ENCODE measurements around the gene TPCN1.

TPCN1 gene

GRCh38 chr12:113242560-113242959, 21.3 kb downstream of the TPCN1 start:
- DNase-seq, result no peak

DNA sequence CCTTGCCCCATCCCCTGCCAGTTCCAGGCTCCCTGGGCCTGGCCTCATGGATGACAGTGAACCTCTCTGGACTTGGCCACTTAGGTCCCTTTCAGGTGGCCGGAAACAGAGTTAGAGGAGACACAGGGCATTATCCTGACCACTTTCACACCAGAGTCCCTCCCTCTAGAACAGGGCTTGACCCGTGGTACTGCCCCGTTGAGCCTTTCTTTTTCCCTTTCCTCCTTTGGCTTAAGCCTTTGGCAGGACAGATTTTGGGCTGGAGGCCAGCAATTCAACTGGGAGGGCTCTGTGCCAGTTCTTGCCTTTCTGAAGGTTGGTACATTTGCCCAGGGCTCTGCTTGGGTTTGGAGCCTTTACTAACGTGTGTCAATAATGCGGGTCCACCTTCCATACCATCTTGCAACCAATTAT, 22.8 kb downstream of the TPCN1 start:
- DNase-seq, result no peak

GRCh38 chr12:113244478-113244958, 23.3 kb downstream of the TPCN1 start:
- DNase-seq, result no peak

DNA sequence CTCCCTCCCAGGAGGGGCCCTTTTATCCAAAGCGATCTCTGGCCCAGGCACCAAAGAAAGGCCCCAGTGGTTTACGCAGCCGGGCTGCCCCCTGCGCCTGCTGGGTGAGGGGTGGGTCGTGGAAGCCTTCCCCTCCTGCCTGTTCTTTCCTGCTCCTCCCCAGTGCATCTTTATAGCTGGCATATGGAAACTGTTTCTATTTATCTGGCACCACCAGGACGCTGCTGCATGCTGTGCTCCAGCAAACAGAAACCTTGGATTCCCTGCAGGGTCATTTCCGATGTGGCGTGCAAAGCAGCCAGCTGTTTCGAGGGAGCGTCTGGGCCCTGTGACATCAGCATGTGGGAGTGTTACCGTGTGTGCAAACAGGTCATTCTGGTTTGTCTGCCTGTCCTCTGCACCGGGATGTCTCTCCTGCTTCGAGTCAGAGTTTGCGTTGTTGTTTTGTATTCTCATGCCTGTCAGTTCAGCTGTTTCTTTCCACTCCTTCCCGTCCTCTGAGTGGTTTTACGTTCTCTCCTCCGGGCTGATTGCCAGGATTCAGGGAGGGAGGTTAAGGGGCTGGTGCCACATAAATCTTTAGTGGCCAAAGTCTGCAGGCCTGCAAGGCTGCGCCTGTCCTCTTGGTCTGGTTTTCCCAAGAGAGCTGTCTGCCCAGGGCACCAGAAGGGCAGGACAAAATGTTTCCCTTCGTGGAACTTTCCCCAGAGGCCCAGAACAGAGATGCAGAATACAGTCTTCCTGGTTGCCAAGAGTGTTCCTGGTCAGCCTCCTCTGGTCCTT, 24.6 kb downstream of the TPCN1 start:
- no peak for DNase-seq

DNA sequence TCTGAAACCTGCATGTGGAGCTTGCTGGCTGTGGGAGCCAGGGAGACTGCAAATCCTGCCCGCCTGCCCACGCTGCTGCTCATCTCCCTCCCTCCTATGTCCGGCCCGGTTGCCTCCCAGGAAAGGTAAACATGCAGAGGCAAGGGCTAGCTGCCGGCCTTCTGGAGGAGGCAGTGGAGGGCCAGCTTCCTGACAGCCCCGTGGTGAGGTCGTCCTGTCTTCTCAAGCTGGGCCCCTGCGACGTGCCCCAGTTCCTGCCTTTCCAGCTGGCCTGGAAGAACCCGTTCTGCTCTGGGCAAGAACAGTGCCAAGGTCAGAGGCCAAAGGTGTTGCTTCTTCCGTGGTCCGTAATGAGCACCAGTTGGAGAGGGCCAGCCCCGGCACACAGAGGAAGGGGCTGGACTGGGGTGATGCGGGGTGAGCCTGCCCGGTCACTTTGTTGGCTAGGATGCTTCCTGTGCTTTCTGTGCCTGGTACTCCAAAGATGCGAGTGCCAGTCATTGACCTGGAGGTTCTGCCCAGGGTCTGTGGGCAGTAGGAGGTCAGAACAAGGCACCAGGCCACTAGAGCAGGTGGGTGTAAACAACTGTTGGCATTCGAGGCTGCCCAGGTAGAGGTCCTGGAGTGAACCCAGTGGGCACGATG, 25.3 kb downstream of the TPCN1 start:
- DNase-seq, result no peak

GRCh38 chr12:113247123-113248050, 26.1 kb downstream of the TPCN1 start:
- no peak for DNase-seq

DNA sequence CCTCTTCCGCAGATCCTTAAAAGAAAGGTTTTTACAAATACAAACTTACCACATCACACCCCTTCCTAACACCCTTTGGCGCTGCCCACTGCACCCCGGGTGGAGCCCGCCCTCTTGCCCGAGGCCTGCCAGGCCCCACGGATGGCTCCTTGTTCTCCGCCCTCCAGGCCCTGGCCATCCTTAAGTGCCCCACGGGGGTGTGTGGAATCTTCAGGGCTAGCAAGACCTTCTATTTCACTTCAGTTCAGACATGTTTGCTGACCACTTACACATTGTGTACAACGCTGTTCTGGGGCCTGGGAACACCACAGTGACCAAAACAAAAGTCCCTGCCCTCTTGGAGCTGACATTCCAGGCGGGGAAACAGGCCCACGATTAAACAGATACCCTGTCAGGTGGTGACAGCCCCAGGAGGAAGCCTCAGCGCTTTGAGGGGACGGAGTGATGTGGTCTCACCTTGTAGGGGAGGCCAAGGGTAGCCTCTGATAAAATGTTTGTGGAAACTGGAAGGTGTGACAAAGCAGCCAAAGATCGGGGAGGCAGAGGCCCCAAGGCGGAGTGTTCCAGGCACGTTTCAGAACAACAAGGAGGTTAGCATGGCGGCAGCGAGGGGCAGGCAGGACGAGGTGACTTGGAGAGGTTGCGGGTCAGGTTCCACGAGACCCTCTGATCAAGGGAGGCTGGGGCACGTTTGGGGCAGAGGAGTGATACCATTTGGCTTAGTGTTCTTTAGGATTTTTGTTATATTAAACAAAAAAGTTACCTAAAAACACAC, 27.0 kb downstream of the TPCN1 start:
- no peak for DNase-seq

GRCh38 chr12:113248842-113249435, 27.7 kb downstream of the TPCN1 start:
- no peak for DNase-seq

DNA sequence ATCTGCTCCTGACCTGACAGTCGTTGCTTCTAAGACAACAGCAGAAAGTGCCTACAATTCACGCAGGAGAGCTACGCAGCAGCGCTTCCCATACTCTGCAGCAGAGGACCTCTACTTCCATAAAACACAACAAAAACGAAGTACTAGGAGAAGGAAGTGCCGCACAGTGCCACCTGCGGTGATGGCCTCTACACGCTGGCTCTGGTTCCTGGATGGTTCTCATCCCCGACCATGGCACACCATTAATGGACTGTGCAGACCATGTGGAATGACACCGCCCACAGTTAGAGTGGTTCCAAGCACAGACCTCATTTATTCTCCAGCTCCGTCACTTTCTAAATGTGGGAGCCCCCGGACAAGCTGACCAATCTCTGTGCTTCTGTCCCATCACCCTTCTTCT, 28.3 kb downstream of the TPCN1 start:
- DNase-seq, result no peak

DNA sequence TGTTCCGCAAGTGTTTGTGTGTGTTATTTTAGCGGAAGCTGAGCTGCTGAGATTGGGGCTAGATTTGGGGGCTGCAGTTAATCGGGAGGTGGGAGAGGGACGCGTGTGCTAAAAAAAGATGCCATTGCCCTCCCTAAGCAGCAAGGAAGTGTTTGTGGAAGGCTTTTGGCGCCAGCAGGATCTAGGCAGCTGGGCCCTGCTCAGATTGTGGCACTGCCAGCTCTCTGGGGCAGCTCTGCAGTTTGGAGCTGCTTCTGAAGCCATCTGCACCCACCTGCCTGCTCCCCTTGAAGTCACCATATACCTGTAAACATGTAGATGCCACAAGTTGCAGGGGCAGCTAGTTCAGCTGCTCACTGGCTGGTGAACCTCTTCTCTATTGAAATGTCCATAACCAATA, 28.8 kb downstream of the TPCN1 start:
- DNase-seq, result no peak

- no peak for DNase-seq
Measured at GRCh38 chr12:113251404-113252070, 30.3 kb downstream of the TPCN1 start.

GRCh38 chr12:113252494-113252893, 31.2 kb downstream of the TPCN1 start:
- DNase-seq, result no peak

- DNase-seq, result no peak
Measured at GRCh38 chr12:113253532-113254285, 32.4 kb downstream of the TPCN1 start.

DNA sequence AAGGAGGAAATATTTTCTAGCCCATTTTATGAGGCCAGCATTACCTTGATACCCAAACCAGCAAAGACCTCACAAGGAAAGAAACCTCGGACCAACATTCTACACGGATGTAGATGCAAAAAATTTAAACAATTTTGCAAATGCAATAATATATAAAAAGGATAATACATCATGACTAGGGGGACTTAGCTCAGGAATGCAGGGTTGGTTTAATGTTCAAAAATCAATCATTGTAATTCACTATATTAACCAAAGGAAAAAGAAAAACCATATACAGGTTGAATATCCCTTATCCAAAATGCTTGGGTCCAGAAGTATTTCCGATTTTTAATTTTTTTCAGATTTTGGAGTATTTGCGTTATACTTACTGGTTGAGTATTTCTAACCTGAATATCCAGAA, 33.0 kb downstream of the TPCN1 start:
- DNase-seq, result no peak

DNA sequence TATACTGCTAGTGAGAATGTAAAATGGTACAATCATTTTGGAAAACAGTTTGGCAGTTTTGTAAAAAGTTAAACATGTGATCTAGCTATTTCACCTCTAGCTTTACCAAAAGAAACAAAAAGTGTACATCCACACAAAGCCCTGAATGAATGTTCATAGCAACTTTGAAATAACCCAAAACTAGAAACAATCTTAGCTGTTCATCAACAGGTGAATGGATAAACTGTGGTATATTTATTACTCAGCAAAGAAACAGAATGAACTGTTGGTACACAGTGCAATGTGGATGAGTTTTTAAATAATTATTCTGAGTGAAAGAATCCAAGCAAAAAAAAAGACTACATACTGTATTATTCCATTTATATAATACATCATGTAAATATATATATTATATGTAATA, 36.3 kb downstream of the TPCN1 start:
- no peak for DNase-seq

GRCh38 chr12:113260127-113260526, 38.9 kb downstream of the TPCN1 start:
- DNase-seq, result no peak

GRCh38 chr12:113260636-113261300, 39.5 kb downstream of the TPCN1 start:
- no peak for DNase-seq

DNA sequence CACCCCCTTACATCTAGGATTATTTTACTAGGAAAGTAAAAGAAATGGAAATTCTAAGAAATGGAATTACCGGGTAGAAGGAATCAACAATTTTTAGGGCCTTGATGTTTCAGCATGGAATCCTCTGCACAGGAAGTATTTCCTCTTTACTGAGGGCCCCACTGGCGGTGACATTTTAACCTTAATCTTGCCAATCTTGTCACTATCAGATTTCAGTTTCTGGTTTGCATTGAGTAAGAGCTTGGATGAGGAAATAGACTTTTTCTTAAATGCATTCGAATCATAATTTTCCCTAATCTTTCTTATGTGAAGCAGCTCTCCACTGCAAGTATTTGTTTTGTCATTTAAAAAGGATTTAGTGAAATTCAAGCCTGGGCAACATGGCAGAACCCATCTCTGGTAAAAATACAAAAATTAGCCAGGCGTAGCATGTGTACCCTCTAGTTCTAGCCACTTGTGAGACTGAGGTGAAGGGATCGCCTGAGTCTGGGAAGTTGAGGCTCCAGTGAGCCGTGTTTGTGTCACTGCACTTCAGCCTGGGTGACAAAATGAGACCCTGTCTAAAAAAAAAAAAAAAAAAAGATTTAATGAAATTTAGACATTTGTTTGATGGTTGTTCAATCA, 40.7 kb downstream of the TPCN1 start:
- peak; percentile 30 for DNase-seq

DNA sequence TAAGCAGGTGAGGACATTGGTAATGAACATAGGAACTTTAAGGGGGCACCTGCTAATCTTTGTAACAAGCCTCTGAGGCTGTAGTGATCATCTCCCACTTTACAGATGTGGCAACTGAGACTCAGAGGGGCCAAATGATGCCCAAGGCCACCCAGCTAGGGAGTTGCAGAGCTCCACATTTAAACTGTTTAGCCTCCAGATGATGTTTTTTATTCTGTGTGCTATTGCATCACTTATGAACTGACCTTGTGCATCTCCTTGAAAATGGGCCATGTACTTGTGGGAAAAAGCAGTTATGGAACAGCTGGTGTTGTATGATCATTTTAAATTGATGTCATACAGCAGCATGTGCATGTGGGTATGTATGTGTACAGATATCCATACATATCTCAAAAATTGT, 41.4 kb downstream of the TPCN1 start:
- no peak for DNase-seq

All from stimulated activated CD4-positive, alpha-beta T cell treated with anti-CD3 and anti-CD28 coated beads, Interleukin-4, amount 100 ng/mL, for 24 hours (primary cell).